ENCODE data around the gene TUBGCP3.

DNA sequence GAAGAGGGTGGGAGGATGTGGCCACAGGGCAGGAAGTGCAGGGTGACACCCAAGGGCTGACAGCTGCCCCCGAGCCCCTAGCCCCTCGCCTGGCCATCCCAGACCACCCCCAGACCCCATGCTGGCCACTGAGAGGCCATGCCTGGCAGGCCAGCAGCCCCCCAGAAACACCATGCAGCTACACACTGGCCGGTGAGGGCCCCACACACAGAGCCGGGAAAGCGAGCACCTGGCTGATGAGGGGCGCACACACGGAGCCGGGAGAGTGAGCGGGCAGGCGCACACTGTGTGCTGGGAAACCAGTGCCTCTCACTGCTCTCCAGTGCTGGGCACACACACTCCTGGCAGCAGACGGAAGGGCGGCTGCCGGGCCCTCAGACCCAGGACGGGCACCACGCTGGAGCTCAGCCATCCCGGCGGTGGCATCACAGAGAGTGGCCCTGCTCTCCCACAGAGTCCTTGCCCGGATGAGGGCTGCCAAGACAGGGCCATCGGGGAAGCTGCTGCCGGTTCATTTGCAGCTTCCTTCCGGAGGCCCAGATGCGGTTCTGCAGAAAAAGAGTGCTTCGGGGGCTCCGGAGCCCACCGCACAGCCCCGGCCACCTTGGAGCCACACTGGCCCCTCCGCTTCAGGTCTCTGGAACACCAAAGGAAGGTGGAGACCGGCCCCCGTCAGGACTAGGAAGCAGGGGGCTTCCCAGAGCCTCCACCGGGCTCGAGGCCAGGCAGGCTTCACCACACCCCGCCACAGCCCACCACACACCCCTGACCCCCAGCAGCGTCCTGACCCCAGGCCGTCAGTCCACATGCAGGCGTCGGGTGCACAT, 135.4 kb downstream of the TUBGCP3 start:
- TF ChIP-seq, protein P1, sequence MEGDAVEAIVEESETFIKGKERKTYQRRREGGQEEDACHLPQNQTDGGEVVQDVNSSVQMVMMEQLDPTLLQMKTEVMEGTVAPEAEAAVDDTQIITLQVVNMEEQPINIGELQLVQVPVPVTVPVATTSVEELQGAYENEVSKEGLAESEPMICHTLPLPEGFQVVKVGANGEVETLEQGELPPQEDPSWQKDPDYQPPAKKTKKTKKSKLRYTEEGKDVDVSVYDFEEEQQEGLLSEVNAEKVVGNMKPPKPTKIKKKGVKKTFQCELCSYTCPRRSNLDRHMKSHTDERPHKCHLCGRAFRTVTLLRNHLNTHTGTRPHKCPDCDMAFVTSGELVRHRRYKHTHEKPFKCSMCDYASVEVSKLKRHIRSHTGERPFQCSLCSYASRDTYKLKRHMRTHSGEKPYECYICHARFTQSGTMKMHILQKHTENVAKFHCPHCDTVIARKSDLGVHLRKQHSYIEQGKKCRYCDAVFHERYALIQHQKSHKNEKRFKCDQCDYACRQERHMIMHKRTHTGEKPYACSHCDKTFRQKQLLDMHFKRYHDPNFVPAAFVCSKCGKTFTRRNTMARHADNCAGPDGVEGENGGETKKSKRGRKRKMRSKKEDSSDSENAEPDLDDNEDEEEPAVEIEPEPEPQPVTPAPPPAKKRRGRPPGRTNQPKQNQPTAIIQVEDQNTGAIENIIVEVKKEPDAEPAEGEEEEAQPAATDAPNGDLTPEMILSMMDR (IDR thresholded peaks at IDR 0.05 in 8 of 11, conservative IDR thresholded peaks at IDR 0.05 in 3 of 11) = no peak
- TF ChIP-seq POLR2A (IDR thresholded peaks at IDR 0.05) = no peak

Data from spleen (tissue), 7 donors.